Right ventricle myocardium superior (tissue), 1 donor: ENCODE measurements around the gene STX16. TPM values are rescaled to one million over a fixed set of nuclear protein-coding genes. Genes with fewer than 3 reads are reported as not detected.
A peak's percentile ranks its signal among the peaks of the same experiment; 100 is the strongest.

Experiments
- ATAC-seq: fragments of 200-7000 bp; cut with Tn5 transposase; one replicate; pipeline ENCODE4 v1.9.1; 2020; ENCODE audit warnings: mild to moderate bottlenecking; ENCODE audit not compliant: poor library complexity
- DNase-seq: peaks from one replicate; pipeline ENCODE4 v3.0.0-alpha.2; 2020
- intact Hi-C: fragments of 100-400 bp; cut with DNase I; formaldehyde crosslinking; loops from one replicate; pipeline ENCODE4 v1.11.2; 2022
- total RNA-seq: library from RNA; stranded (reverse); fragmentation: NEBNext Ultra II Directional; extraction: Animal tissue kit (Norgen Biotek cat#: 25700); gene quantifications from one replicate; pipeline ENCODE4 v1.2.1, GENCODE V29; 2021
- donor health status: DM: no; HTN: yes; CAD: no; lungs with severe emphysema.

Gene STX16
- total RNA-seq, 1 donor from 2014 or later, result 21.8 TPM

GRCh38 chr20:58616411-58616810 is 34.7 kb upstream of the STX16 start:
- DNase-seq (no peak), ATAC-seq (no peak)
- intact Hi-C loops, result no loop called here

- intact Hi-C loops, result no loop called here
Observed at GRCh38 chr20:58617158-58617557, 33.9 kb upstream of the STX16 start.

GRCh38 chr20:58618351-58619076 is 32.6 kb upstream of the STX16 start:
- peak; percentile 63 for ATAC-seq
- intact Hi-C loops, result no loop called here
- peak; percentile 50 for DNase-seq

More at GRCh38 chr20:58617158-58617557, 33.9 kb upstream of the STX16 start:
- no peak for DNase-seq
- ATAC-seq, result no peak

- no peak for DNase-seq
- no peak for ATAC-seq
- intact Hi-C loops, result no loop called here
Observed at GRCh38 chr20:58619077-58619863, 31.8 kb upstream of the STX16 start.

- ATAC-seq, result no peak
Observed at GRCh38 chr20:58619864-58620431, 31.1 kb upstream of the STX16 start.

GRCh38 chr20:58621906-58622548 is 29.1 kb upstream of the STX16 start:
- no peak for DNase-seq
- intact Hi-C loops, result no loop called here
- no peak for ATAC-seq

More at GRCh38 chr20:58619864-58620431, 31.1 kb upstream of the STX16 start:
- intact Hi-C loops, result no loop called here
- no peak for DNase-seq

- DNase-seq, result no peak
- ATAC-seq, result no peak
- intact Hi-C loops, result no loop called here
Observed at GRCh38 chr20:58622671-58623578, 28.2 kb upstream of the STX16 start.

GRCh38 chr20:58623579-58624473 is 27.3 kb upstream of the STX16 start:
- ATAC-seq, result peak; percentile 78
- DNase-seq, result peak; percentile 56
- intact Hi-C loops, result no loop called here

GRCh38 chr20:58624687-58625086 is 26.4 kb upstream of the STX16 start:
- intact Hi-C loops, result no loop called here
- no peak for ATAC-seq
- no peak for DNase-seq

- ATAC-seq (no peak), DNase-seq (no peak)
- intact Hi-C loops, result no loop called here
Observed at GRCh38 chr20:58625585-58625984, 25.5 kb upstream of the STX16 start.

- intact Hi-C loops, result no loop called here
- DNase-seq, result no peak
- ATAC-seq, result no peak
Observed at GRCh38 chr20:58626051-58626450, 25.0 kb upstream of the STX16 start.

GRCh38 chr20:58627212-58628072 is 23.6 kb upstream of the STX16 start:
- no peak for ATAC-seq
- intact Hi-C loops, result no loop called here
- no peak for DNase-seq

GRCh38 chr20:58628491-58629214 is 22.4 kb upstream of the STX16 start:
- no peak for DNase-seq
- no peak for ATAC-seq
- intact Hi-C loops, result no loop called here

- DNase-seq (no peak), ATAC-seq (no peak)
- intact Hi-C loops, result no loop called here
Observed at GRCh38 chr20:58629215-58629580, 21.9 kb upstream of the STX16 start.

GRCh38 chr20:58630063-58630462 is 21.0 kb upstream of the STX16 start:
- intact Hi-C loops, result no loop called here
- no peak for DNase-seq
- no peak for ATAC-seq
